Activated naive CD4-positive, alpha-beta T cell treated with anti-CD3 and anti-CD28 coated beads, Interleukin-2, amount 50 U/mL, for 16 hours (primary cell): ENCODE data around the gene TWF2.

ENCODE experiments used
- DNase-seq: peaks from one replicate; pipeline ENCODE4 v3.0.0-alpha.2; 2020

Gene TWF2

DNA sequence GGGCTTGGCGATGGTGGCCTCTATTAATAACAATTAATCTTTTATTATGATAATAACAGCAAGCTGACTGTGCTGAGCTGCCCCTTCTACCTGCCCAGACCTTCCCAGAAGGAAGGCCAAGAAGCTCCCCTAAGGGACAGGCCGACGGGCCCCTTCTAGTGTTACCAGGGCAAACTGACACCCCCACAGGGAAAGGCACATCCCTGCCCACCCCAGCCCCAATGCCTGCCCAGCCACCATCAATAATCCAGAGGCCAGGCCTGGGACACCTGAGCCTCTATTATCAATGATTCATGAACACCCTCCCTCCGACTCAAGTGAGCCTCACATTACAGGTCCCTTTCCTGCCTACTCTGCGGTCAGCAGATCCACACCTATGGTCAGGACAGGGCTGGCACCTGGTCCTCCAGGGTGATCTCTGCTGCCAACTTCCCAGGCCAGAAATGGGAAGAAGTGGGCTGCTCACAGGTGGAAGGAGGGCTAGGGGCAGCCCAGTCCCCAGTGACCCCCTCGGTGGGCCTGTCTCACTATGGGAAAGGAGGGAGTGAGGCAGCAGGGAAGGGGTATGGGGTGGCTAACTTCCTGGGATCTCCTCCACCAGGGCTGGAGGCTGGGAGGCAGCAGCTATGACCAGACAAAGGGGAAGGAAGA, 1.8 kb downstream of the TWF2 start:
- DNase-seq, result no peak

DNA sequence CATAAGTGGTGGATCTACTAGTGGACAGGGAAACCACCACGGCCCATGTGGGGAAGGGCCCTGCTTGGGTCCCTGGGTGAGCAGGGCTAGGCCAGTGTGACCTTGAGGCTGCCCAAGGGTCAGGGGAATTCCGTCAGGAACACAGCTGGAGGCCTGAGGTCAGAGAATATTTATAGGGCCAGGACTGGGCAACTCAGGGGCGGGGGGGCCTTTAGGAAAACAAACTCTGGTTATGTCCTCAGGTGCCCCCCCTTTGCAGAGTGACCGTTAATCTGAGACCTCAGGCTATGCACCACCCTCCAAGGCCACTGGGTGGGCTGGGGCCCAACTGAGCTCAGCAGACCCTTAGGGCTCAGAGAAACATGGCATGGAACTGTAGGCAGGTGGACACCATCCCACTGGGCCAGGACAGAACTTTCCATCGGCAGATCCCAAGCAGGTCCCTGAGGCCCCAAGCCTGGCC, 2.5 kb downstream of the TWF2 start:
- no peak for DNase-seq

DNA sequence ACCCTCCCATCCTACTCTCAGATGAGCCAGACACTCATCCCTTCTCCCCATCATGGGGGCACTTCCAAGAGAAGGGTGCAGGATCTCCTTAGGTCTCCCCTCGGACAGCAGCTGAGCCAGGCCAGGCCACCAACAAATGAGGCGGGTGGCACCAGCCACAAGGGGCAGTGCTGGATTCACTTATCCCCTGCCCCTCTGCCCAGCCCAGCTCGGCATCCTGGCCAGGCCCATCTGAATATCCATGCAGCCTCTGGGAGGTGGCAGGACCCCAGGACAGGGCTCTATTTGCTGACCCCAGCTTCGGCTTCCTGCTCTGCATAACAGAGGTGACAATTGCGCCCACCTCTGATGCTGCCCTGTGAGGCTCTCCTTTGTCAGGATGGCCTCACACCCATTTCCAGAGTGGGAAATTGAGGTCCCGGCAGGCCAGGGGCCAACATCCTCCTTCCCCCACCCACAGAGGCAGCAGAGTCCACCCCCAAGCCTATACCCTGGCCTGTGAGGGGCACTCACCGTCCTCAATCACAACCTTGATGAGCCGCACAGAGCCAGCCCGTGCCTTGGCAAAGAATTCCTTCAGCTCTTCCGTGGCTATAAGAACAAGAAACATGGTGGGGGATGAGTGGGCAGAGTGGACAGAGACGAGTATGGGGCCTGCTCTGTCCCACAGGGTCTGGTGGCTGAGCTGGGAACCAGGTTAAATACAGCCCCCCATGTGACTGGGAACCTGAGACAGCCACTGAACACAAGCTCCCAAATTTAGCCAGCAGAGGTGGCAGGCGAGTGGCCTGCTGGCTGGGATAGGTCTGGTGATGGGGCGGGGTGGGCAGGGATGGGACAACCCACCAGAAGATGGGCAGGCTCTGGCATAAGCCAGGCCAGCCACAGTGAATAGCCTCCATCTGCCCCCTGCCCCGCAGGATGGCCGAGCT, 4.2 kb downstream of the TWF2 start:
- DNase-seq, result no peak

DNA sequence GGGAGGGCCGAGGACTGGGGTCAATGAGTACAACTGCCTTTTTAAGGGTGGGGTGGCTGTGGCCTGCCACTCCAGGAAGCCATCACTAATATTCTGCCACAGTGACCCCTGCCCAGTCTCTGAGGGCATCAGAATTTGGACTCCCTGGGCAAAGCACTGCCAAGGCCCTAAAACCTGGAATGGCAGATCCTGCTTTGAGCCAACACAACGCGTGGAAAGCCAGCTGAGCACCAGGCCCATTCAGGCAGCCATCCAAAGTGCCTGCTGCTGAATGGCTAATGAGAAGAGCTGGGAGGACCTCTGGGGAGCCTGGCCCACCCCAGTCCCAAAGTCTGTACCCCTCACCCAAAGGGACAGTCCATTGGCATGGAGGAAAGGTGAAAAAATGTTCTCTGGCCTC, 5.0 kb downstream of the TWF2 start:
- no peak for DNase-seq

DNA sequence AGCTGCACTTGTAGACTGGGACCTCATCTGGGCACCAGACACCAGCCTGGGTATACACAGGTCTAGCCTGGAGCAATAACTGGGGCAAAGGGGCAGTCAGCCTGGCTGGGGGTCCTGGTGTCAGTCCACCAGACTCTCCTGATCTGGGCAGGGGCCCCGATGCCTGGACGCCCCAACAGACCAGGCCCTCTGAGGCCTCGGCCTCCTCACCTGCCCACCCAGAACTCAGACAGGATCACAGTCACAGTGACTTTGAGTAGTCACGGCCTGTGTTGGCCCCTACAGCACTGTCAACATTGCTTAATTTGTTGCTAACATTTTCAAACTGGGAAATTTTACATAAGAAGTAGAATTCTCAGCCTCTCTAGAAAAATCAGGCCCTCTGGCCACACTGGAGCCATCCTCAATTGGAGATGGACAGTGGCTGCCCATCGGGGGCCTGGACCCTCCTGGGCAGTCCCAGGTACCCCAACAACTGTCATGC, 5.8 kb downstream of the TWF2 start:
- DNase-seq, result no peak

DNA sequence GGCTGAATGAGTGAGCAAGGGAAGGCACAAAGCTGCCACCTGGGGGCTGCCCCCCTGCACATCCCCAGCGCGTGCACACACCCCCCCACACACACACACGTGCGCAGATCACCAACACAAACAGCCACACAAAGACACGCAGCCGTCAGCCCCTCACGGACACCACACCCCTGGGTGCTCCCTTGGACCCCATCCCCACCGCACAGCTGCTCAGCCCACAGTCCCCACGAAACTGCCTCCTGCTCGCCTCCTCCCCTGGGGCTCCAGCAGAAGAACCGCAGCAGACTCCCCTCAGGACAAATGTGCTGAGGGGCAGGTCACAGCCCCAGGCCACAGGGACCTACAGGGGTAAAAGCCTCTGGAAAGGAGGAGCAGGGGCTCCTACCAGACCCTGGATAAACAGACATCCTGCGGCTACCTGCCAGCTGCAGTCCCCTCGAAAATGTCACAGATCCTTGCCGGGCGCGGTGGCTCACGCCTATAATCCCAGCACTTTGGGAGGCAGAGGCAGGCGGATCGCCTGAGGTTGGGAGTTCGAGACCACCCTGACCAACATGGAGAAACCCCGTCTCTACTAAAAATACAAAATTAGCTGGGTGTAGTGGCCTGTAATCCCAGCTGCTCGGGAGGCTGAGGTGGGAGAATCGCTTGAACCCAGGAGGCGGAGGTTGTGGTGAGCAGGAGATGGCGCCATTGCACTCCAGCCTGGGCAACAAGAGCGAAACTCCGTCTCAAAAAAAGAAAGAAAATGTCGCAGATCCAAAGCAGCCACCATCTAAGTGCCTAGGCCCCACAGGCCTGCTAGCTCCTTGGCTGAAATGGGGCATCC, 6.5 kb downstream of the TWF2 start:
- peak; percentile 55 for DNase-seq

DNA sequence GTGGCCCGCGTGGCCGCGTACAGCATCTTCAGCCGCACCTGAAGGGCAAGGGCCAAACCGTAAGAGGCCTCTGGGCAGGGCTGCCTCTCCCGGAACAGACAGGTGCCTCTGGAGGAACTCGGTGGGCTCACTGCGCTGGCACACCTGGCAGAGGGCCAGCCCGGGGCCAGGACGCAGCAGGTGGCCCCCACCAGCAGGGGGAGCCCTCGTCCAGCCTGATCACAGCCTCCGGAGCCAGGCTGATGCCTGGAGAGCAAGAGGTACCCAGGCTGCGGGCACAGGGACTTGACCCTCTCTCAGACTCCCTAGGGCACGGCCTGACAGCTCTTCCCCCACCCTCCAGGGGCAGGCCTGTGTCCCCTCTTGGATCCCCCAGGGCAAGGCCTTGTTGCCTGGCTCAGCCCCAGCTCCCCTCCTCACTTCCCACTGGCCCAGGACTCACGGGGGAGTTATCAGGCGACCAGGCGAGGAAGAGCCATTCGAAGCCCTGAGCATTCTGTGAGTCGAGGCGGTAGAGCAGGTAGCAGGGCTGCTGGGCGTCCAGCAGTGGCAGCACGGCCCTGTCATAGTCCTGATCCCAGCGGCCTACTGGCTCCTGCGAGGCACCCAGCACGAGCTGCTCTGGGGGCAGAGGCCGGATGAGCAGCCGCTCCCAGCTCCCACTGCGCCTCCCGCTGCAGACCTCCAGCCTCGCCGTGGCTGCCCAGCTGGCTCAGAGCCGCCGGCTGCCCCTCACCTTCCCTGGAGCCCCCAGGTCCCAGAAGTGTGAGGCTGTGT, 7.3 kb downstream of the TWF2 start:
- peak; percentile 90 for DNase-seq

DNA sequence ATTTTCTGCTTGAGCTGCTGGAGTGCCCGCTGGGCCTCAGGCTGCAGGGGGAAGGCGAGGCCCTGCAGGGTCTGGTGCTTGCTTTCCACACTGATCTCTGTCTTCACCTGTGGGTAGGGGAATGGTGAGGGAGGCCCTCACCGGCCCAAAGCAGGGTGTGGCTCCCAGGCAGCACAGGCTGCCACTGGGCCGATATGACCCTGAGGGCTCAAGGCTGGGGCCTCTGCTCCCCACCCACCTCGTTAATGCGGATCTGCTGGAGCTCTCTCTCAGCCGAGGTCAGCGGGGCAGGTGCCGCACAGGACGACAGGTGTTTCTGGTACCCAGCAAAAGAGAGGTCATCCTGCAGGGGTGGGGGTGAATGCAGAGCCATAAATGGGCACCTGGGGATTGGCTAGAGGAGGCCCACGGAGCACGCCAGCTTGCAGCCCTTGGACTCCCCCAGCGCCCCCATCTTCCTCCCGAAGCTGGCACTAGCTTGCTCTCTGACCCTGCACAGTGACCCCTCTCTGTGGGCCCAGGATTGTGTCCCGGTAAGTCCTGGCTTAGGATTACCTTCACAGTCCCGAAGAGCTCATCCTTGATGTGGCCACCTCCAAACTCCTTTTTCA, 8.0 kb downstream of the TWF2 start:
- DNase-seq, result no peak

DNA sequence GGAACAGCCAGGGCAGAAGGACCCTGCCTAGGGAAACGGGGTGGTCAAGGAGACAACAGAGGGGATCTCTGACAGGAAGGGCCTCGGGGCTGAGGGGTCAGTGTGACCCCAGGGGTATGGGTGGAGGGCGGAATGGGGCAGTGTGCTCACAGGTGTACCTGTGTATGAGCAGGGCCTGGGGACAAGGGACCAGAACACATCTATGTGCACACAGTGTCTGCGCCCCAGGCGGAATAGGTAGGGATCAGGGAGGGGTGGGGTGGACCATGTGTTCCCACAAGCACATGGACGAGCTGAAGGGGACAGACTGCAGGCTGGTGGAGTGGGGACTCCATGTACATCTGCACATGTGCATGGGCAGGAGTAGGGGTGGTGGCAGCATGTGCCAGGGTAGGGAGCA, 8.5 kb downstream of the TWF2 start:
- DNase-seq, result no peak

DNA sequence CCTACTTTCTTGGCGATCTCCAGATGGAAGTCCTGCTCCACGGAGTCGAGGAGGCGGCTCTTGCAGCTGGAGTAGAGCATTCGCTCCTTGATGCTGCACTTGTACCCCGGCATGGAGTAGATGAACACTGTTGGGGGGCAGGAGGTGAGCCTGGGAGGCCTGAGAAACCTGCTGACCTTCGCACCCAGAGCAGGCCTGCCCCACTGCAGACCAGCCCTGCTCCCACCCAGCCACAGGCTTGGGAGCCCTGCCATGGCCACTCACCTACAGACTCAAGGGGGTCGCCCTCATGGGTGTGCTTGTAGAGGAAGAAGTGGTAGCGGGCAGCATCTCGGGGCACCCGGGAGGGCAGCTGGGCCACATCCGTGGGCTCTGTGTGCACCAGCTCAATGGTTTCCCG, 9.3 kb downstream of the TWF2 start:
- no peak for DNase-seq

DNA sequence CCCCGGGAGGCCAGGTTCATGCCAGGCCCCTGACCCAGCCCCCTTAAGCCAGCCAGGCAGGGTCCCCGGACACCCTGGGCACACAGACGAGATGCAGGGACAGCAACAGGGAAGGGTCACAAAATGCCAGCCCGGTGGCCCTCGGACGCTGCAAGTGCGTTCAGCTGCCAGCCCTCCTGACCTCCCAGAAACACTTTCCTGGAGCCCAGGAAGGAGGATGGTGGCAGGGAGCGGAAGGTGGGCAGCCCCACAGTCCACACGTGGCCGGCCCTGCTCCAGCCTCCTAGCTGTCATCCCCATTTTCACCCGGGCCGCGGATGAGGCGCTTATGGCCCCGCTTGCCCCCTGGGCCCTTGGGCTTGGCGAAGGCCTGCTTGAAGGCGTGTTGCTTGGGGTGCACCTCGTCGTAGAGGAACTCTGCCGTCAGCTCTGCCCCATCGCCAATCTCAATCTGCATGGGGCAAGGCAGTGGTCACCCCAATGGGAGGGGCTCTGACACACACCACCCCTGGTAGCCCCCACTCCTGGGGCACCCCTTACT, 10.1 kb downstream of the TWF2 start:
- no peak for DNase-seq

DNA sequence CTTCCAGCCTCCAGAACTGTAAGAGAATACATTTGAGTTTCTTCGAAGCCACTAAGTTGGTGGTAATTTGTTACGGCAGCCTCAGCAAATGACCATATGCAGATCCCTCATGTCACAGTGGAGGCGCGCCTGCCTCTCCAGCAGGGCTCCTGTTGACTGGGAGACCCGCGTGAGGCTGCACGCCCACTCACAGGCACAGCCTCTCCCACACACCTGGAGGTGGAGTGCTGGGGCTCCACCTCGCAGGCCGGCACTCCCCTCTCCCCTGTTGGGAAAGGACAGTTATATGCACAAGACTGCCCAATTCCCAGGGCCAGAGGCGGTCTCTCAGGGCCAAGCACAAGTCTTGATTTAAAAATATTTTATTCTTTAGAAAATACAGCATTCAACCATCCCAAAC, 10.7 kb downstream of the TWF2 start:
- DNase-seq, result no peak

DNA sequence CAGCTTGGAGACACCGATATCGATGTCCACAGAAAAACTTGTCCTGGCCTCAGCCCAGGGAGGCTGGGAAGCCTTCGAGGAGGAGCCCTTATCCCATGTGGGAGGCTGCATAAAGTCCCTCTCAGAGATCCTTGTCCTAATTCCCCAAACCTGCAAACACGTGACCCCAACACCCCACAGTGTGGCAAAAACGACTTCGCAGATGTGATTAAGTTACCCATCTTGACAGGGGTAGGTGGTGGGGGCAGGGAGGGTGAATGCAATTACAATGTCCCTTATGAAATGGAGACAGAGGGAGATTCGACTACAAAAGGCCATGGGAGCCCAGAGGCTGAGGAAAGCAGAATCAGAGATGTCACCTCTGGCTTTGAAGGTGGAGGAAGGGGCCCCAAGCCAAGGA, 11.2 kb downstream of the TWF2 start:
- no peak for DNase-seq

DNA sequence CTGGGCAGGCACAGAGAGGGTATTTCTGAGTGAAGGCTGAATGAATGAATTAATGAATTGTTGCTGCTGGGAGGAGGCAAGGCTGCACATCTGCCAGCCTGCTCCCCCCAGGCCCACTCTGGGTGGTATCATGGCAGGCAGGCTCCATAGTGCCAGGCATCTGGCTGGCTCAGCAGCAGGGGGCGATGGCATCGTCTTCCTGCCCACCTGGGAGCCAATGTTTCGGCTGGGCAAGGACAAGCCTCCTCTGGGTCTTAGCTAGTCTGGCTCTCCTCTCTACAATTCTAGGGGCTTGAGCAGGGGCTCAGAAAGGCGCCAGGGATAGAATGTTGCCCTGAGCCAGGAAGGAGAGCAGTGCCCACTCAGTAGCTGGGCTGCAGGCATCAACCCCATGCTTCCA, 11.8 kb downstream of the TWF2 start:
- no peak for DNase-seq

DNA sequence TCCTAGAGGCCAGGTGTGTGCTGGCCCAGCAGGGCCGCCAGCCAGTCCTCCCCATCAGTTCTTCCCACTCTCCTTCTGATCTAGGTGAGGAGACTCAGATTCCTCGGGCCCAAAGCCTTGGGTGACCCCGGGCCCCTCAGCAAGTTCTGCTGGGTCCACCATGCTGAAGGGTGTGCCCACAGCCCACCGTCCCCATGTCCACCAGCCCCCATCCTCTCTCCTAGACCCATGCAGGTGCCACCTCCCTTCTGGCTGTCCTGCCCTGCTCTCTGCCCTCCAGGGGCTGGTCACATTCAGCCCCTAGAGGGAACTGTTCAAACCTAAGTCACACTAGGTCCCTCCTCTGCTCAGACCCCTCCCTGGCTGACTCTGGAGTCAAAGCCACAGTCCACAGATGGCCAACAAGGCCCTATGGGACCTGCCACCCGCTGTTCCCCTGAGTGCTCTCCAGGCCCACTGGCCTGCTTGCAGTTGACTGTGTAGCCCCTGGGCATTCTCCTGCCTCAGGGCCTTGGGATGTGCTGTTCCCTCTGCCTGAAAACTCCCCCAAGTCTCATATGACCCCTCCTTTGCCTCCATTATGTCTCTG, 12.6 kb downstream of the TWF2 start:
- no peak for DNase-seq

DNA sequence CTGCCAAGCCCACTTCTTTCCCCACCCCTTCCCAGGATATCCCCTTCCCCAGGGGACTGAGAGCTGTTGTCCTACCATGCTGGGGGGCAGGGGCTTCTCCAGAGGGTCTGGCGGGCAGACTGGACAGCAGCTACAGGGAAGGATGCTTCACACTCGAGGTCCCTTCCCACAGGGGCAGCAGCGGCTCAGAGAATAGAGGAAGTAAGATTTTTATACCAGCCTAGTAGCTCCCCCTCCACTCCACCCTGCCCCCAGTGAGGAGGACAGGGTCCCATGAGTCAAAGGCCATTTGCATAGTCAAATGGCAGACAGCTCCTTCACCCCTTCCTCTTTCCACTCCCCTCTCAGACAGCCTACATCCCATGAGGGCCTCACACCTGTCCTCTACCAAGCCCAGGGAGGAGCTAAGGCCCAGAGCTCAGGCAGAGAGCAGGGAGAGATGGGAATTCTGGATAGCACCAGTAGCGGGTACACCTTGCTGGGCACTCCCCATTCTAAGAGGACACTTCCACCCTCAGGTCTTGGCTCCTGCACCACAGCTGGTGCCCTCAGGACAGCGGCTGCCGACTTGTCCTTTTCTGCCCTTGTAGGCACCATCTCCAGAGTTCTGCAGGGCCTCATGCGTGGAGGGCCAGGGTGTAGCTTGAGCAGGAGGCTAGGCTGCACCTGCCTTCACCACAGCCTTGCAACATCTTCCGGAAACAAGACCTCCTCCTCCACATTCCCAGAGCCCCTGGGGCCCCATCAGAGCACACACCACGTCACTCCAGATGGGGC, 13.3 kb downstream of the TWF2 start, which contains the start of gene TLR9:
TSS of gene TLR9 (minus strand) at position 194 of the 777 bp plus-strand sequence. CDS start at position 78, 116 bp downstream.
- peak; percentile 42 for DNase-seq

DNA sequence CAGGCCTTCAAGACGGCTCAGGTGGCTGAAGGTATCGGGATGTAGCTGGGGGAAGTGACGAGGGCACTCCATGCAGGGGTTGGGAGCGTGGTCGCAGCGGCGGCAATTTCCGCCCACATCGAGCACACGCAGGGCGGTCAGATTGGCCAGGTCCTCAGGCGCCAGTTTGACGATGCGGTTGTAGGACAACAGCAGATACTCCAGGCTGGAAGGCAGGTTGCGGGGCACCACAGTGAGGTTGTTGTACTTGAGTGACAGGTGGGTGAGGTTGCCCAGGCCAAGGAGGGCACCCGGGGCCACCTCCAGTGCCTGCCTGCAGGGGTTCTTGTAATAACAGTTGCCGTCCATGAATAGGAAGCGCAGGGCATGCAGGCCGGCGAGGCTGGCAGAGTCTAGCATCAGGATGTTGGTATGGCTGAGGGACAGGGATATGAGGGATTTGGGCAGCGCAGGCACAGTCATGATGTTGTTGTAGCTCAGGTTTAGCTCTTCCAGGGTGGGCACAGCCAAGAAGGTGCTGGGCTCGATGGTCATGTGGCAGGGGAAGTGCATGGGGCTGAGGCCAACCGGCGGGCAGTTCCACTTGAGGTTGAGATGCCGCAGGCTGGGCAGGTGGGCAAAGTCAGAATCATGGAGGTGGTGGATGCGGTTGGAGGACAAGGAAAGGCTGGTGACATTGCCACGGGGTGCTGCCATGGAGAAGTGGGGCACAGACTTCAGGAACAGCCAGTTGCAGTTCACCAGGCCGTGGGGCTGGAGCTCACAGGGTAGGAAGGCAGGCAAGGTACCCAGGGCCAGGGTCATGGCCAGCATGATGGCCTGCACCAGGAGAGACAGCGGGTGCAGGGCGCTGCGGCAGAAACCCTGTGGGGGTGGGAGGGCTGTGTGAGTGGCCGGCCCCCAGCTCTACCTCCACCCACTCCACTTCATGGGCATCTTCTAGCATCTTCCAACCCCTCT, 15.2 kb downstream of the TWF2 start:
- peak; percentile 9 for DNase-seq

DNA sequence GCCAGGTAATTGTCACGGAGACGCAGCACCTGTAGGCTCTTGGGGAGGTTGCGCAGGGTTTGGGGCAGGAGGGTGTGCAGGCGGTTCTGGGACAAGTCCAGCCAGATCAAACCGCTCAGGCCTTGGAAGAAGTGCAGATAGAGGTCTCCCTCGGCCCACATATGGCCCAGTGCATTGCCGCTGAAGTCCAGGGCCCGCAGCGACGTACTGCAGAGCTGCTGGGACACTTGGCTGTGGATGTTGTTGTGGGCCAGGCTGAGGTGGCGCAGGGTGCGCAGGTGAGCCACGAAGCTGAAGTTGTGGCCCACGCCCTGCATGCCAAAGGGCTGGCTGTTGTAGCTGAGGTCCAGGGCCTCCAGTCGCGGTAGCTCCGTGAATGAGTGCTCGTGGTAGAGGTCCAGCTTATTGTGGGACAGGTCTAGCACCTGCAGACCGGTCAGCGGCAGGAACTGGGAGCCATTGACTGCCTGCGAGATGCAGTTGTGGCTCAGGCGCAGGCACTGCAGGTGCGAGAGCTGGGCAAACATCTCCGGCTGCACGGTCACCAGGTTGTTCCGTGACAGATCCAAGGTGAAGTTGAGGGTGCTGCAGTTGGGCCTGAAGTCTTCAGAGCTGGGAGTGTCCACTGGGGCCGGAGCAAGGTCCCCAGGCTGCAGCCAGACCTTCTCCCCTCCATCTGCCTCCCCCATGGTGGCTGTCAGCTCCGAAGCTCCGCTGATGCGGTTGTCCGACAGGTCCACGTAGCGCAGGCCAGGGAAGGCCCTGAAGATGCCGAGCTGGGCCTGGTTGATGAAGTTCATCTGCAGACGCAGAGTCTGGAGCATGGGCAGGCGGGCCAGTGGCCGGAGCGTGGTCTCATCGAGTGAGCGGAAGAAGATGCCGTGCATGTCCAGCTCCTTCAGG, 16.4 kb downstream of the TWF2 start:
- DNase-seq, result peak; percentile 7
